Thyroid gland (tissue), 4 donors: ENCODE measurements around the gene PHF21A. TPM values are rescaled to one million over a fixed set of nuclear protein-coding genes. Genes with fewer than 3 reads are reported as not detected.

Experiments
- DNase-seq, 2 donors: peaks; one replicate each; pipeline ENCODE4 v3.0.0-alpha.2; 2019
- H3K27ac ChIP-seq, 3 donors: fragments of 200-600 bp; sonication (generic); 1 replicate in 2 of 3; 2 replicates in 1 of 3; pipeline ENCODE4 v1.5.1; 2016 to 2019; ENCODE audit warnings: mild to moderate bottlenecking in 1 of 3, moderate library complexity in 1 of 3
- H3K27me3 ChIP-seq: fragments of 200-600 bp; sonication (generic); one replicate; pipeline ENCODE4 v1.5.1; 2019
- H3K36me3 ChIP-seq, 2 donors: fragments of 200-600 bp; sonication (generic); one replicate each; pipeline ENCODE4 v1.5.1; 2016 to 2019
- H3K4me1 ChIP-seq, 2 donors: fragments of 200-600 bp; sonication (generic); one replicate each; pipeline ENCODE4 v1.5.1; 2017 to 2019
- H3K4me3 ChIP-seq, 3 donors: fragments of 200-600 bp; sonication (generic); replicated peaks in 1 of 3; 1 replicate in 2 of 3; 2 replicates in 1 of 3; pipeline ENCODE4 v1.5.1; 2016; ENCODE audit warnings: mild to moderate bottlenecking in 1 of 3
- H3K9me3 ChIP-seq: fragments of 200-600 bp; sonication (generic); one replicate; pipeline ENCODE4 v1.5.1; 2017
- CTCF ChIP-seq, 6 experiments: fragments of 200-600 bp in 3 of 6; fragments of 450-650 bp in 3 of 6; sonication (generic) in 3 of 6; IDR thresholded peaks; one replicate each; pipeline ENCODE4 v1.5.1; 2016 to 2019; ENCODE audit warnings: antibody characterized with exemption in 6 of 6, mild to moderate bottlenecking in 2 of 6, inconsistent platforms in 1 of 6, moderate library complexity in 1 of 6
- POLR2A ChIP-seq, 2 donors: fragments of 450-650 bp; IDR thresholded peaks; one replicate each; pipeline ENCODE4 v1.6.1; 2017; ENCODE audit warnings: antibody characterized with exemption in 2 of 2, mild to moderate bottlenecking in 2 of 2, moderate library complexity in 1 of 2
- WGBS, 2 donors: methylation state at CpG; one replicate each; pipeline ENCODE4 v1.1.5; 2017; 5-methylcytosine and 5-hydroxymethylcytosine counted together
- intact Hi-C: fragments of 100-400 bp; cut with DNase I; formaldehyde crosslinking; loops from one replicate; pipeline ENCODE4 v1.15.1; 2023
- total RNA-seq, 4 donors: library from RNA; depleted of rRNA; stranded (reverse); fragments of >200 nt; gene quantifications; one replicate each; pipeline ENCODE4 v1.2.3, GENCODE V29; 2016

The PHF21A gene
- total RNA-seq, 4 donors from 2014 or later = 26.2 to 95.7 (median 64.0) TPM

- no peak for DNase-seq
Measured at GRCh38 chr11:45885921-45886721, 235.1 kb downstream of the PHF21A start.

GRCh38 chr11:45885274-45885920 is 235.9 kb downstream of the PHF21A start, which contains the start of gene MAPK8IP1:
MAPK8IP1 (plus strand) TSS chr11:45885651; CDS start chr11:45885821, 170 bp downstream.
- Histone ChIP-seq H3K27ac (no peak within 1 kb of the TSS), H3K4me3 (peak within 1 kb of the TSS; percentile 9 to 31 (median 13)), H3K27me3 (no peaks in the 10 kb centered on the region), H3K36me3 (peaks cover 19 to 21% of the 10 kb centered on the region in 2 donors), H3K9me3 (no peaks in the 10 kb centered on the region), H3K4me1 (peaks cover 4 to 5% of the 10 kb centered on the region in 2 donors)
- WGBS, 2 donors = 3 to 10% methylated on average over 10 to 28 of the region's 73 CpGs
- peak; percentile 58 to 63 for DNase-seq
- TF ChIP-seq POLR2A (IDR thresholded peaks at IDR 0.05) (no peak), CTCF (IDR thresholded peaks at IDR 0.05) (no peak)
- intact Hi-C loops = no loop called here

More at GRCh38 chr11:45885921-45886721, 235.1 kb downstream of the PHF21A start:
- no peaks in the 10 kb centered on the region for H3K9me3 ChIP-seq
- 44 to 58% methylated on average over 4 to 9 of the region's 43 CpGs for WGBS, 2 donors
- H3K27ac ChIP-seq = no peak overlapping the region
- TF ChIP-seq CTCF (IDR thresholded peaks at IDR 0.05) (no peak), POLR2A (IDR thresholded peaks at IDR 0.05) (no peak)
- no peaks in the 10 kb centered on the region for H3K27me3 ChIP-seq
- peaks cover 4 to 5% of the 10 kb centered on the region in 2 donors for H3K4me1 ChIP-seq
- H3K4me3 ChIP-seq = peak overlapping the region; percentile 9 to 31 (median 13)
- peaks cover 12 to 14% of the 10 kb centered on the region in 2 donors for H3K36me3 ChIP-seq
- intact Hi-C loops = no loop called here

GRCh38 chr11:45884596-45885185 is 236.6 kb downstream of the PHF21A start:
- H3K4me3 ChIP-seq = no peak overlapping the region
- intact Hi-C loops = no loop called here
- H3K4me1 ChIP-seq = peaks cover 4 to 5% of the 10 kb centered on the region in 2 donors
- TF ChIP-seq POLR2A (IDR thresholded peaks at IDR 0.05) (no peak), CTCF (IDR thresholded peaks at IDR 0.05) (no peak)
- no peak for DNase-seq
- H3K27ac ChIP-seq = no peak overlapping the region
- H3K27me3 ChIP-seq = no peaks in the 10 kb centered on the region
- peaks cover 21 to 26% of the 10 kb centered on the region in 2 donors for H3K36me3 ChIP-seq
- no peaks in the 10 kb centered on the region for H3K9me3 ChIP-seq
- WGBS, 2 donors = 83 to 86% methylated on average over 10 of the region's 10 CpGs

Other genes with a start within 250 kb of the PHF21A start
- 10 to 100 TPM in 3 of 4 donors, 1 to 10 TPM in 1; 9.5 to 25.1 (median 17.4) TPM for gene MAPK8IP1, start 235.8 kb downstream of the PHF21A start, total RNA-seq
- 1 to 10 TPM in 2 of 4 donors, not detected in 2; 1.8 to 2.6 TPM for gene FREY1, start 214.2 kb downstream of the PHF21A start, total RNA-seq
- 10 to 100 TPM; 28.5 to 41.2 (median 29.5) TPM for gene PEX16, start 203.6 kb downstream of the PHF21A start, total RNA-seq
- 10 to 100 TPM; 11.2 to 19.0 (median 14.1) TPM for gene LARGE2, start 198.8 kb downstream of the PHF21A start, total RNA-seq
- 1 to 10 TPM in 3 of 4 donors, under 1 TPM in 1; 0.88 to 3.1 (median 2.1) TPM for gene CREB3L1, start 156.2 kb upstream of the PHF21A start, total RNA-seq
- 10 to 100 TPM; 29.7 to 53.5 (median 41.8) TPM for gene DGKZ, start 226.0 kb upstream of the PHF21A start, total RNA-seq